Loucy (cell line): ENCODE data around the gene INPP5D.

Experiments
- EZH2phosphoT487 ChIP-seq: fragments of 200-600 bp; IDR thresholded peaks from 2 replicates; pipeline ENCODE4 v1.6.1; 2018; ENCODE audit warnings: antibody characterized with exemption, mild to moderate bottlenecking, moderate library complexity, borderline replicate concordance
- TF ChIP-seq, protein P1 (sequence below): fragments of 200-600 bp; sonication (generic); conservative IDR thresholded peaks from 2 replicates; pipeline ENCODE4 v1.5.1; 2014; ENCODE audit warnings: mild to moderate bottlenecking, antibody characterized with exemption, low read length

DNA sequence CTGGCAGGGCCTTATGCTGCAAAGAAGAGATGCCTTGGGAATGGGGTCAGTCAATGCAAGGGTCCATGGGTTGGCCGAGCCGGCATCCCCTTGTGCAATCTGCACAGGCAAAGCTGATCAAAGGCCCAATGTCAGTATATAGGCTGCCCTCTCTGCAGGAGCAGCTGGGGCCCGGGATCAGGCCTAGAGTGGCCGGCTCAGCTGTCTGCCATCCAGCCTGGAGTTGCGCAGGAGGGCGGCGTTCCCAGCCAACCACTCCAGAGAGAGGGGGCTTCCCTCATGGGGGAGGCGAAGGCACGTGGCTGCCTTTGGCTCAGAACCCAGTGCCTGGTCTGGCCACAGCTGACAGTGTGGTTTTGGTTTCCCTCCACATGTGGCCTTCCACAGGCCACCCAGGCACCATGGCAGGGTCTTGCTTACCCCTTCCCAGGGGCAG lies 3.9 kb downstream of the INPP5D start:
- TF ChIP-seq, protein P1, sequence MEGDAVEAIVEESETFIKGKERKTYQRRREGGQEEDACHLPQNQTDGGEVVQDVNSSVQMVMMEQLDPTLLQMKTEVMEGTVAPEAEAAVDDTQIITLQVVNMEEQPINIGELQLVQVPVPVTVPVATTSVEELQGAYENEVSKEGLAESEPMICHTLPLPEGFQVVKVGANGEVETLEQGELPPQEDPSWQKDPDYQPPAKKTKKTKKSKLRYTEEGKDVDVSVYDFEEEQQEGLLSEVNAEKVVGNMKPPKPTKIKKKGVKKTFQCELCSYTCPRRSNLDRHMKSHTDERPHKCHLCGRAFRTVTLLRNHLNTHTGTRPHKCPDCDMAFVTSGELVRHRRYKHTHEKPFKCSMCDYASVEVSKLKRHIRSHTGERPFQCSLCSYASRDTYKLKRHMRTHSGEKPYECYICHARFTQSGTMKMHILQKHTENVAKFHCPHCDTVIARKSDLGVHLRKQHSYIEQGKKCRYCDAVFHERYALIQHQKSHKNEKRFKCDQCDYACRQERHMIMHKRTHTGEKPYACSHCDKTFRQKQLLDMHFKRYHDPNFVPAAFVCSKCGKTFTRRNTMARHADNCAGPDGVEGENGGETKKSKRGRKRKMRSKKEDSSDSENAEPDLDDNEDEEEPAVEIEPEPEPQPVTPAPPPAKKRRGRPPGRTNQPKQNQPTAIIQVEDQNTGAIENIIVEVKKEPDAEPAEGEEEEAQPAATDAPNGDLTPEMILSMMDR, result no peak
- no peak for TF ChIP-seq EZH2phosphoT487
